ENCODE measurements around the gene HMOX2.
A peak's percentile ranks its signal among the peaks of the same experiment; 100 is the strongest.

Gene HMOX2, protein sequence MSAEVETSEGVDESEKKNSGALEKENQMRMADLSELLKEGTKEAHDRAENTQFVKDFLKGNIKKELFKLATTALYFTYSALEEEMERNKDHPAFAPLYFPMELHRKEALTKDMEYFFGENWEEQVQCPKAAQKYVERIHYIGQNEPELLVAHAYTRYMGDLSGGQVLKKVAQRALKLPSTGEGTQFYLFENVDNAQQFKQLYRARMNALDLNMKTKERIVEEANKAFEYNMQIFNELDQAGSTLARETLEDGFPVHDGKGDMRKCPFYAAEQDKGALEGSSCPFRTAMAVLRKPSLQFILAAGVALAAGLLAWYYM

DNA sequence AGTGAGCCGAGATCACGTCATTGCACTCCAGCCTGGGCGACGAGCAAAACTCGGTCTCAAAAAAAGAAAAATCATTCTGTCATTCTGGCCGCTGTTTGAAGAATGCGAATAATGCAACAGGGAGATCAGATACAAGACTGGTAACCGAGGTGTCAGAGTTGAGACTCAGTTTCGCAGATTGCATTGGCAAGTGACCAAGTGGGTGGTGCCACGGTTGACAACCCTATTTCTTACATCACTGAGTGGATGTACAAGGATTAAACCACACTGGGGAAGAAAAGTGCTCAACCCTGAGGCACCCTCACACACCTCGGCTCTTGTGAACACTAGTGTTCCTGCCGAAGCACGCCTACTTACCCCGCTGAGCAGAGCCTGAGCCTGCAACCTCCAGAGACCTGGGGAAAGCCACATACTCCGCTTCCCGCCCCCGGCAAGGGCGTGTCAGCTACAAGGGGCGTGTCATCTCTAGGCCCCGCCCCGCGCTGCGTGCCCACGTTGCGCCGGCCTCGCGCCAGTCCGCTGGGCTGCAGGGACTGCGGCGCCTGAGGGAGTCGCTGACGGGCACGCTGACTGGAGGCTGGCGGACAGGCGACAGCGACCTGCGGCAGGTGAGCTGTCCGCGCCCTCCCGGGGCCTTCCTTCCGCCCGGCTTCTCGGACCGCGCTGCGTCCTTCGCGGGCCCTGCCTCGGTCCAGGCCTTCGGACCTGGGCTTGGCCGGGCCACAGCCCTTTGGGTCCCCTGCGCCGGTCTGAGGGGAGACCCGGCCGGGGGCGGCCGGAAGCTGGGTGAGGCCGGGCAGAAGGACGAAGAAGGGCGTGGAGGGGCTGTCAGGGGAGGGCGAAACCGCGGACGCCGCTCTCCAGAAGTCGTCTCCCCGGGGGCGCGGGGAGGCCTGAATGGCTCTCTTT is at the start of gene HMOX2:
Gene HMOX2, plus strand, starts transcription at position 519 of the 909 bp plus-strand sequence. CDS start 29,127 bp downstream, outside the sequence.
- DNase-seq: peak; percentile 89

DNA sequence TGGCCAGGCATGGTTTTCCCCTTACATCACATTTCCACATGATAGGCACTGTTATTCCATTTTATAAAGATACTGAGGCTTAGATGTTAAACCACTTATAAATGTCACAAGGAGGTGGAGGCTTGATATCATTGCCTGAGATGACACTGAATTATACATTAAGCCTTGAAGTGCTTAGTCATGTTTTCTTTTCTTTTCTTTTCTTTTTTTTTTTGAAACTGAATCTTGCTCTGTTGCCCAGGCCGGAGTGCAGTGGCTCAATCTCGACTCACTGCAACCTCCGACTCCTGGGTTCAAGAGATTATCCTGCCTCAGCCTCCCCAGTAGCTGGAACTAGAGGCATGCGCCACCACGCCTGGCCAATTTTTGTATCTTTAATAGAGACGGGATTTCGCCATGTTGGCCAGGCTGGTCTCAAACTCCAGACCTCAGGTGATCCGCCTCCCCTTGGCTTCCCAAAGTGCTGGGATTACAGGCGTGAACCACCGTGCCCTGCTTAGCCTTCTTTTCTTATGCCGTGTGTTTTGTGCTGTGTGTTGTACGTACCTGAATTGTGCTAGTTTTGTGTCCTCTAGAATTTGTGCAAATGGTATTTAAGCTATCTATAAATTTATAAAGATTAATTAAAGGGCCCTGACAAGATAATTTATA is 49.4 kb upstream of the HMOX2 start:
- no peak for DNase-seq

DNA sequence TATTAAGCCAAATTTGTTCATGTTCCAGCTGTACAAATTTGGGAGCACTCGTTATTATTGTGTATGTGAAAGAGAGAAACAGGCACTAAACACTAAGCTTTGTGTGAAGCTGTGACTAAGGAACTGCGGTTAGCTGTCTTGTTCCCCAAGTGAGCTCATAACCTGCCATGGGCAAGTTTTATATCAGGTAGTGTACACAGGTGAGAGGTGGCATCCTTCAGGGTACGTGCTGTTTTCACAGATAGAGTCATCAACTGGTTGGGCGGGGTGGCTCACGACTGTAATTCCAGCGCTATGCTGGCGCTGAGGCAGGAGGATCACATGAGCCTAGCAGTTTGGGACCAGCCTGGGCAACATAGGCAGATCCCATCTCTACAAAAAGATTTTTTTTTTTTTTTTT is 47.7 kb upstream of the HMOX2 start:
- DNase-seq: no peak

DNA sequence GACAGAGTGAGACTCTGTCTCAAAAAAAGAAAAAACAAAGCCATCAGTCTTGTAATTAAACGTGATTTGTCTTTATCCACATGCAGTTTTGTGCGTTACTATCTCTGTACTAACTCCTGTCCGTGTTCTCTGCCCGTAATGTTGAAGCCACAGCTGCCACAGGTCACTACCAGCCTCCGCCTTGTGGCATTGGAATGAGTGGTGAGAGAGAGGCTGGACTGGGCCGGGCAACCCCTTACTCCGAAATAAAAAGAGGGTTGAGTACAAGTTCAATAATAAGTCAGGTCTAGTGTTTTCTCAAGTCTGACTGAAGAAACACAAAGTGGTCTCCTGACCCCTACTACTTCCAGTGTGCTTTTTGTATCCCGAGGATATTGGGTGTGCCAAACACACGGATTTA is 45.2 kb upstream of the HMOX2 start:
- DNase-seq: no peak

DNA sequence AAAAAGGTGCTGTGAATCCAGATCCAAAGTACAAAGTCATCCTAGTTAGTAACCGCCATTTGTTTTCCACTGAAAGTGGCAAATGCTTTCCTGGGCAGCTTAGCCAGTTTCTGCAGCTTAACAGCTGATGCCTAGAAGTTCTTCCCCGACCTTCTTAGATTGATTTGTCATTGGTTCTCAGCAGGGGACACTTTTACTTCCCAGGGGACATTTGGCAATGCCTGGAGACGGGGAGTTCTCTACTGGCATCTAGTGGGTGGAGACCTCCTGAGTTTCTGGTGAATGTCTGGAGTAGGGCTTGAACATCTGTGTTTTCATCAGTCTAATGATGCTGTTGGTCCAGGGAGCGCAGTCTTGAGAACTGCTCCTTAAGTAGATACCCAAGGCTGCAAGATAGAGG is 43.0 kb upstream of the HMOX2 start:
- no peak for DNase-seq

DNA sequence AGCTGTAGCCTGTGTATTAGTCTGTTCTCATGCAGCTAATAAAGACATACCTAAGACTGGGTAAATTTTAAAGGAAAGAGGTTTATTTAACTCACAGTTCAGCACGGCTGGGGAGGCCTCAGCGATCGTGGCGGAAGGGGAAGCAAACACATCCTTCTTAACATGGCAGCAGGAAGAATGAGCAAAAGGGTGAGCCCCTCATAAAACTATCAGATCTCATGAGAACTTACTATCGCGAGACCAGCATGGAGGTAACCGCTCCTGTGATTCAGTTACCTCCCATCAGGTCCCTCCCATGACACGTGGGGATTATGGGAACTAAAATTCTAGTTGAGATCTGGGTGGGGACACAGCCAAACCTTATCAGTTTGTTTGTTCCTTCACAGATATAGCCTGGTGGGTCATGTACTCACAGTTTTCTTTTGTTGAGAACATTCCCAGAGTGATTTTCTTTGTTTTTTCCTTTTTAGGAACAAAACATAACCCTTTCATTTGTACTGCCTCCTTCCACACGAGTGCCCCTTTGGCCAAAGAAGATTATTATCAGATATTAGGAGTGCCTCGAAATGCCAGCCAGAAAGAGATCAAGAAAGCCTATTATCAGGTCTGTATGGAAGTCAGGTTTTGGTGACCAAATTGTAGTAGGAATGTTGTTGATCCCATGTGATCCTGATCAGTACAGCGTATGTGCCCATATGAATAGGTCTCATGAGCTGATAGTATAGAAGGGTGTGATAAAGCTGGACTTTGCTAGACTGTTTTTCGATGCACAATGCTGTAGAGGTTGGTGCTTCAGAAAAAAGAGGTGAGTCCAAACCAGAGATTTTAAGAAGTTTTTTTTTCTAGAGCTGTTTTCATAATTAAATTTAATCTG is 42.0 kb upstream of the HMOX2 start:
- DNase-seq: no peak

DNA sequence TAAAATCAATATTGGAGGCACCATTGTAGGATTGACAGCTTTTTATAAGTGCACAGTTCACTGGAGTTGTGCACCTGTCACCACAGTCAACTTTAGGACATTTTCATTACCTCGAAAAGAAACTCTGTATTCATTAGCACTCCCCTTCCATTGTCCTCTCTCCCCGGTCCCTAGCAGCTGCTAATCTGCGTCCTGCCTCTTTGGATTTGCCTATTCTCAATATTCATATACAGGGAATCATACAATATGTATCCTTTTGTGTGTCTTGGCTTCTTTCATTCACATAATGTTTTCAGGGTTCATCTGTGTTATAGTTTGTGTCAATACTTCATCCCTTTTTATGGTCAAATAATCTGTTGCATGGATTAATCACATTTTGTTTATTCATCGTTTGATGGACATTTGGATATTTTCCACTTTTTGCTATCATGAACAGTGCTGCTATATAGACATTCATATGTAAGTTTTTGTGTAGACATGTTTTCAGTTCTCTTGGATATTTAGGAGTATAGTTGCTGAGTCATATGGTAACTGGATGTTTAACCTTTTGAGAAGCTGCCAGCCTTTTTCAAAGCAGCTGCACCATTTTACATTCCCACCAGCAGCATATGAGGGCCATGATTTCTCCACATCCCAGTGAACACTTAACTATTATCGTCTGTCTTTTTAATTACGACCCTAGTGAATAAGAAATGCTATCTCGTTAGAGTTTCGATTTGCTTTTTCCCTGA is 40.7 kb upstream of the HMOX2 start:
- DNase-seq: no peak

DNA sequence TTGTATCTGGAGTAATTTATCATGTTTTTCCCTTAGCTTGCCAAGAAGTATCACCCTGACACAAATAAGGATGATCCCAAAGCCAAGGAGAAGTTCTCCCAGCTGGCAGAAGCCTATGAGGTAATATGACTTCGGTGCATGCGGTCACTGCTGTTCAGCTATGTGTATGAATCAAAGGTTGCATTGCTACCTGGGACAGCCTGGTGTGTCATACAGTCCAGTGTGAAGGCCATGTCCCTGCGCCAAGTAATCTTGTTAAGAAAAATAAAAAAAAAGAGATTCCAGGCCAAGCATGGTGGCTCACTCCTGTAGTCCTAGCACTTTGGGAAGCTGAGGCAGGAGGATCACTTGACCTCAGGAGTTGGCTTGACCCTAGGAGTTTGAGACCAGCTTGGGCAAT is 38.8 kb upstream of the HMOX2 start:
- no peak for DNase-seq

DNA sequence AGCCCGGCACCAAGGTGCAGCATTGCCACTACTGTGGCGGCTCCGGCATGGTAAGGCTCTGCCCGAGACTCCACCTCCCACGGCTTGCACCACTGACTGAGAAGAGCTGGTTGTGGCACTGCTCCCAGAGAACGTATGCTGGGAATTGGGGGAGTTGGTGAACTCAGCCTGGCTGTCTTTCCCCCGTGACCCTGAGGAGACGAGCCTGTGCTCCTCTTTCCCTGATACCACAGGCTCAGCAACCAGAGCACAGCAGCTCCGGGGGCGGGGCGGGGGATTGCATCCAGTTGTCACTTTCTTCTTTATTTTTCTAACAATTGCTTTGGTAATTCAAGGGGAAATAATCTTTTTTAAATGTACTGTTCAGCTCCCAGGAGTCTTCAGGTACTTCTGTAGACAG is 33.8 kb upstream of the HMOX2 start:
- no peak for DNase-seq

DNA sequence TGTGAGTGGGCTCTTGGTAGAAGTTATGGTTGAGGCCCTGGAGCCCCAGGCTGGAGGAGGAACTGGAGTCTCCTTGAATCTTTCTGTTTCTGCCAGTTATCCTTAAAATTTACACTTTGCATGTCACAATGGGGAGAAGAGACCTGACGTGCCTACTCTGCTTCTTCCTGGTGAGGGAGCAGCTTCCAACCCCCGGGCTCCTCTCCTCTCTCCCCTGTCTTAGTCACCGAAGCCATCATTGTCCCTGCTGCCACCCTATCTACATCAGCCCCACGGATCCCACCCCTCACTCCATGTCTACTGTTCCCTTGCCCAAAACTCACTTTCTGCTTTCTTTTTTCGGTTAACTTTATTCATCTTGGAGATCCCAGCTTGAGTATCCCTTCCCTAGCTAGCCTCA is 32.9 kb upstream of the HMOX2 start:
- no peak for DNase-seq

DNA sequence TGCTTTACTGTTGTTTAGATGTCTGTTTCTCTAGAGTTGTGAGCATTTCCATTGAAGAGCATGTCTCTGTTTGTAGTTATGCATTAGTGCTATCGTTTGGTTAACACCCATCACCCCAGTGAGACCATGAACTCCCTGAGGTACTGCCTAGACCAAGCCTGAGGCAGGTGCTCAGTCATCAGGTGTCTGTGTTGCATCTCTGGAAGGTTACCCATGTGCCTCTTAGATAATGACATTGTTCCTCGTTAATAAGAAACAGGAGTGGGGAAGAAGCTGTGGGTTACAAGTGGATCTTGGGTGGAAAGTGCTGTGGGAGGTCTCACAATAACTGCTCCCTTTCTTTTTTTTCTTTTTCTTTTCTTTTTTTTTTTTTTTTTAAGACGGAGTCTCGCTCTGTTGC is 32.2 kb upstream of the HMOX2 start:
- DNase-seq: no peak

DNA sequence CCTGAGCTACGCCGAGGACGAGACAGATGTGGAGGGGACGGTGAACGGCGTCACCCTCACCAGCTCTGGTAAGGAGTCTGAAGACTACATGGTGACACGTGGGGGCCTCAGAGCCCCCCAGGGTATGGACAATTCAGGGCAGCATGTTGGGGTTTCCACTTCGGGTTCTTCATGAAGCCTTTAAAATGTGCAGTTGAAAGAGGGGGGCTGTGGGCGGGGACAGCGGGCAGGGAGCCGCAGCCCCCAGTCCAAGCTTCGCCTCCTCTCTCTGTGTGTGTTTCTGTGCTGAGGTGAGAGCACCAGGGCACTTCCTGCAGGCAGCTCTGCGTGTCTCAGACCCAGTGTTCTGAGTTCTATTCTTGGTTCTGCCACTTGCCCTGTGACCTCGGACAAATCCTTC is 25.8 kb upstream of the HMOX2 start:
- no peak for DNase-seq

DNA sequence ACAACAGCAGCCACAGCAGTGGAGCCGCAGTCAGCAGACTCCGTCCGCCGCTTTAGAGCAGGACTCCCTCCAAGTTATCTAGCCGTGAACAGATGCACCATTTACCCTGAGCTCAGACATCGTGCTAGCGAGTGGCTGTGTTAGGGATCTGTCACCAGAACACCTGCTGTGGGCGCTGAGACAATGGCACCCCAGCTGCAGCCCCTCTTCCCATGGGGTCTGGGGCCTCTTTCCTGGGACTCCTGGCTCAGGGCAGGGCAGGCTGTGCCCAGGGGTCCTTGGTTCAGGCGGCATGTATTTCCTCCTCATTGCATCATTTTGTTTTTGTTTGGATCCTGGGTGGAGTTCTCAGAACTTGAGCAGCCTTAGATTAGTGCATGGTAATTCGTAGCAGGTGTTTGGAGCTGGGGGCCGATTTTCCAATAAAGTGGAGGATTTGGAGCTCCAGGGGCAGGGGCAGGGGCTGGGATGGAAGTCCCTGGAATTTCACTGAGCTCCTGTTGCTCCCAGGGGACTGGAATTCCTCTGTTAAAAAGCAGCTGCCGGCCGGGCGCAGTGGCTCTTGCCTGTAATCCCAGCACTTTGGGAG is 25.2 kb upstream of the HMOX2 start:
- peak; percentile 77 for DNase-seq

DNA sequence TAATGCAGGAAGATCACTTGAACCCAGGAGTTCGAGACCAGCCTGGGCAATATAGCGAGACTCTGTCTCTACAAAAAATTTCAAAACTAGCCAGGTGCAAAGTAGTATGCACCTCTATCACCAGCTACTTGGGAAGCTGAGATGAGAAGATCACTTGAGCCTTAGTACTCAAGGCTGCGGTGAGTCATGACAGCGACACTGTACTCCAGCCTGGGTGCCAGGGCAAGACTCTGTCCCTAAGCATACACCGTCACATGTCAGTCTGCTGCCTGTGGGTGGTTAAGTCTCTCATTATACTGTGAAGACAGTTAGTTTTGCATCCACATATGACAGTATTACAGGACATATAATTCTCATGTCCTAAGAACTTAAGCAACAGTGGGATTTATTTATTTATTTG is 23.5 kb upstream of the HMOX2 start:
- no peak for DNase-seq

DNA sequence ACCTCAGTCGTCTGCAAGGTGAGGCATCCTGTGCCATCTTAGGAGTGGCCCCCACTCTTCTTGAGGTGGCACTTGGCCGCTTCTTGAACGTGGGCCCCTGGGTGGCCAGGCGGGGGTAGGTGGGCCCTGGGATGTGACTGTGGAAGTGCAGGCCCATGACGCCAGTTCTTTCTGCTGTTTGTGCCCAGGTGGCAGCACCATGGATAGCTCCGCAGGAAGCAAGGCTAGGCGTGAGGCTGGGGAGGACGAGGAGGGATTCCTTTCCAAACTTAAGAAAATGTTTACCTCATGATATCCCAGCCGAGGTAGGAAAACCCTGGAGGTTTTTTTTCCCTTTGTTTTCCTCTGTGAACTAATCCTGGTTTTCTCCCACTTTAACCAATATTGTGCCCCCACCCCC is 21.6 kb upstream of the HMOX2 start:
- DNase-seq: no peak

DNA sequence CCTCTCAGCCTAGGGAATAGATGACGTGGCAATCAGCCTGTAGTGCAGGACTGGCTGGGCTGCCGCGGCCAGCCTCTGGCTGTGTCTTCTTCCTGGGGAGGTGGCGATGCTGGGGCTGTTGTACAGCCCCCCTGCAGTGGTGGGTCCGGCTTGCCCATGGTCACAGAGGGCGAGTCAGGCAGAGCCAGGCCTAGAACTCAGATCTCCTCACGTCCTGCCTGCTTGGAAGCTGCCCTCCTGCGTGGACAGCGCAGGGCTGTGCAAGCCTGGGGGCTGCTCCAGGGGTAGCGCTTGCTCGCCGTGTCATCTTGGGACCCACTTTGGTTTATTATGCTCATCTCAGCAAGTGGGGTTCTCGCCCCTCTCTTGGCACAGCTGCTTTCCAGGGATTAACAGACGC is 21.1 kb upstream of the HMOX2 start:
- no peak for DNase-seq

DNA sequence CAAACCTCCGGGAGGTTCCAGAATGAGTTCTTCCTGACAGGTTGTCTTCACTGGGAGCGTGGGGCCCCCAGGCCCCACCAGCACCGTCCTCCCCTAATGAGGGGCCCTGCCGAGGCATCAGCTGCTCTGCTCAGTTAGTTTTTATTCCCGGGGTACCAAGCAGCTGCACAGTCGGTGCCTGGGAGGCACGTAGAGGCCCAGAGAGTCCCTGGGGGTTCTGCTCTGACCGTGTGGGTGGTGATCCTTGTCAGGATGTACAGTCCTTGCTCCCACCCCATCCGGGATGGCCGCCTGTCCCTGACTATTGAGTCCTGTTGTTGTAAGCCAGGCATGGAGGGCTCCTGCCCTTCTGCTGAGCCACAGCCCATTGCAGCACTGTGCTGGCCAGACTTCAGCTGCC is 20.2 kb upstream of the HMOX2 start:
- no peak for DNase-seq

DNA sequence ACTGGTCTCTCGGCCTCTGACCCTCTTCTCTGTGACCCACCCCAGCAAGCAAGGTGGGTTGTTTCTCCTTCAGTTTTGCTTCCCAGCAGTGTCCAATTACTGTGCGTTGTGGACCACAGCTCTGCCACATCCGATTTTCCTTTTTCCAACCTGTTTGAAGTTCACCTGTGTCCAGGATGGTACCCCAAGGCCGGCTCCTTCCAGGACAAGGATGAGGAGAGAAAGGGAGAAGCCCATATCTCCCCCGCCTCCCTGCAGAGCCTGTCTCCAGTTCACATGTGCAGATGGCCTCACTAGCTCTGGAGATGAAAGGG is 15.3 kb upstream of the HMOX2 start:
- DNase-seq: no peak

DNA sequence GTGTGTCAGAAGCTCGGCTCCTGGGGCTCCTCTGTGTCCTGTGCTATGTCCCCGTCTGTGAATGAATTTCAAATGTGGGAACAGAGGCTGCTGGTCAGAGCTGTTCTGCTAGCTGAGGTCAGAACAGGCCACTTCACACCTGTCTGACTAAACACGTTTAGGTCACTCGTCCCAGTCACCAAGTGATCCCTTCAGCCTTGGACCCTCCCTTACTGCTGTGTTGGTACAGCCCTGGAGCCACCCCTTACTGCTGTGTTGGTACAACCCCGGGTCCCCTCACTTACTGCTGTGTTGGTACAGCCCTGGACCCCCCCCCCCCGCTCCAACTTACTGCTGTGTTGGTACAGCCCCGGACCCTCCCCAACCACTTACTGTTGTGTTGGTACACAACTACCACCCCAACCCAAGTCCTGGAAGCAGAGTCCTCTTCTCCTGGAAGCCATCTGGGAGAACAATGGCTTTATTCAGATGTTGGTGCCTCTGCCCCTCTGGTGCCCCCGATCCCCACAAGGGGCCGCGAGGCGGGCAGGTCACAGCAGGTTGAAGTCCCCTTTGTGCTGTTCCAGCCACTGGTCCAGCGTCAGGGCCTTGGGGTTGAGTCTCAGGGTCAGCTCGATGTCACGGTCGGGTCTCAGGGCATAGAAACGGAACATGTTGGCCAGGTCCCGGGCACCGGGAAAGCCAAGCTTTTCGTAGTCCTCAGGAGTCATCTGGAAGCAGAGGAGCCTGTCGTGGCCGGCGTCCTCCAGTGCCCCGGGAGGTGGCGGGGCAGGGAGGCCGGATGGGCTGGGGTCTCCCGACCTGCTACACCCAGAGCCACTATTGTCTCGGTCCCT is 14.7 kb upstream of the HMOX2 start:
- no peak for DNase-seq

DNA sequence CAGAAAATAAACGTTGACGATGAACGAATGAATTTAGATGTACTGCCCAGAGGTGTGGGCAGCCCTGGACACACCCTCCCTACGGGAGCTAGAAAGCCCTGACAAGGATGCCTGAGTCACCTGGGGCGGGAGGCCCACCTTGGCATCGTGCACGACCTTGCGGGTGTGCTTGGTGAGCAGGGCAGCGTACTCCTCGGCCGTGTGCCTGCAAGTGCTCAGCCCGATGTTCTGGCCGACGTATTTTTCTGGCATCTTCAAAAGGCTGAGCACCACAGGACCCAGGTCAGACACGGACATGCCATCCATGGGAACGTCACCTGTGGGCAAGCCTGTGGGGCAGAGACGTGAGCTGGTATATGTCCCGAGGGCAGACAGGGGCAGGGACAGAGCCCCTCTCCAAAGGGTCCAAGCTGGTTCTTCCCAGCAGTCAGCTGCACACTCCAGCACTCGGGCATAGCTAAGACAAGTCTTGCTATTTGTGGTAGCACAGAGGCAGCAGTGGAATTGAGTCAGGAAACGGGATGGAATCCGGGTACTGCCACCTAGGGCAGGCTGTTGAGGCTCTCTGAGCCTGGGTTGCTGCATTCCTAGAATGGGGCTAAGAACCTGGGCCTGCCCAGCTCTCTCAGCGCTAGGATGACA is 12.6 kb upstream of the HMOX2 start:
- no peak for DNase-seq
